GM18517 (cell line): Measurements from ENCODE around the gene GJB4.
"Not testable (repeated sequence)": the region's sequence is repeated elsewhere in the genome, so short reads cannot be mapped to it uniquely, and the experiment has no call there.

Experiments used
- ATAC-seq: cut with Tn5 transposase; IDR thresholded peaks from one replicate; pipeline ENCODE4 v1.9.1; 2021; ENCODE audit warnings: mild to moderate bottlenecking, moderate library complexity; ENCODE audit not compliant: unreplicated experiment

GJB4 gene

GRCh38 chr1:34794790-34795180 lies 35.2 kb downstream of the GJB4 start:
- no peak for ATAC-seq

- no peak for ATAC-seq
Observed at GRCh38 chr1:34795916-34796315, 36.4 kb downstream of the GJB4 start.

GRCh38 chr1:34796990-34797389 lies 37.5 kb downstream of the GJB4 start:
- no peak for ATAC-seq

- ATAC-seq, result no peak
Observed at GRCh38 chr1:34800214-34800613, 40.7 kb downstream of the GJB4 start.

GRCh38 chr1:34803770-34804169 lies 44.2 kb downstream of the GJB4 start:
- no peak for ATAC-seq

GRCh38 chr1:34806396-34806795 lies 46.9 kb downstream of the GJB4 start:
- no peak for ATAC-seq

- no peak for ATAC-seq
Observed at GRCh38 chr1:34808051-34808810, 48.7 kb downstream of the GJB4 start.

- ATAC-seq, result not testable (repeated sequence)
Observed at GRCh38 chr1:34810781-34811180, 51.2 kb downstream of the GJB4 start.
